NB4 (cell line): ENCODE data around the gene MYO1B.

Source experiments
- POLR2A ChIP-seq: IDR thresholded peaks from 2 replicates; pipeline ENCODE4 v1.6.1; 2011; ENCODE audit warnings: mild to moderate bottlenecking; ENCODE audit not compliant: insufficient read length; ENCODE audit errors: extremely low read depth
- TF ChIP-seq, protein P1 (sequence below): IDR thresholded peaks from 2 replicates; pipeline ENCODE4 v1.6.1; 2011; ENCODE audit warnings: low read depth, low read length

DNA sequence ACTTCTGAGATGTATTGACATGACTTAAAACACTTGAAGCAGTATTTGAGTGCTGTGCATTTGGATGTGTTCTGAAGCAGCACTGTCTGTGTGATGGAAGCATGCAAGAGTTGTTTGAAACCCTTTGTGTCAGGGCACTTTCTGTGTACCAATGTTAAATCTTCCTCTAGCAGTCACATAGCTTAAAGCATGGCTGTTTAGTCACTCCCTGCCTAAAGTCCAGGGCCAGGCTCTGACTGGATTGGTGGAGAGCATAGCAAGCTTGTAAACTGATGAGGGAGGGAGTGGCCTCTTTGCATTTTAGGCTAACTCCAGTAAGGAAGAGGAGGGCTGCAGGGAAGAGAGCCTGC, 73.5 kb downstream of the MYO1B start:
- TF ChIP-seq POLR2A, result no peak
- TF ChIP-seq, protein P1, sequence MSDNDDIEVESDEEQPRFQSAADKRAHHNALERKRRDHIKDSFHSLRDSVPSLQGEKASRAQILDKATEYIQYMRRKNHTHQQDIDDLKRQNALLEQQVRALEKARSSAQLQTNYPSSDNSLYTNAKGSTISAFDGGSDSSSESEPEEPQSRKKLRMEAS, result no peak
